SIG-M5 (cell line): Measurements from ENCODE around the gene TECR.
"Not testable (repeated sequence)": the region's sequence is repeated elsewhere in the genome, so short reads cannot be mapped to it uniquely, and the experiment has no call there.

Experiments
- DNase-seq: peaks from one replicate; lab custom pipeline; 2025; lab: John Stamatoyannopoulos, UW

The TECR gene

DNA sequence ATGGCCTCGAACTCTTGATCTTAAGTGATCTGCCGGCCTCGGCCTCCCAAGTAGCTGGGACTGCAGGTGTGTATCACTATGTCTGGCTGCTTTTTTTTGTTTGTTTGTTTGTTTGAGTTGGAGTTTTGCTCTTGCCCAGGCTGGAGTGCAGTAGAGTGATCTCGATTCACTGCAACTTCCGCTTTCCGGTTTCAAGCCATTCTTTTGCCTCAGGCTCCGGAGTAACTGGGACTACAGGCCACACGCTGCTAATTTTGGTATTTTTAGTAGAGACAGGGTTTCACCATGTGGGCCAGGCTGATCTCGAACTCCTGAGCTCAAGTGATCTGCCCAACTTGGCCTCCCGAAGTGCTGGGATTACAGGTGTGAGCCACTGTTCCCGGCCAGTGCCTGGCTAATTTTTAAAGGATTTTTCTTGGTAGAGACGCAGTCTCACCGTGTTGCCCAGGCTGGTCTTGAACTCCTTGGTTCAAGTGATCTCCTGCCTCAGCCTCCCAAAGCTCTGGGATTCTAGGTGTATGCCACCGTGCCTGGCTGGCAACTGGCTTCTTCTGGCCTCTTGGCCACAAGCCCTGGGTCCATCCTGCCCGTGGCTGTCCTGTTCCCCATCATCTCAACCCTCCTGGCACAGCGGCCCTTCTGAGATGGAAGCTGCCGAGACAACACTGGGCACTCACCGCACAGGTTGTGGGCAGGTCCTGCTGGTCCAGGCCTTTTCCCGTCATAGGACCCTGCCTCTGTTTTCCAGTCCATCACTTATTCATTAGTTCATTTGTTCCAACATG, 11.5 kb downstream of the TECR start:
- no peak for DNase-seq

DNA sequence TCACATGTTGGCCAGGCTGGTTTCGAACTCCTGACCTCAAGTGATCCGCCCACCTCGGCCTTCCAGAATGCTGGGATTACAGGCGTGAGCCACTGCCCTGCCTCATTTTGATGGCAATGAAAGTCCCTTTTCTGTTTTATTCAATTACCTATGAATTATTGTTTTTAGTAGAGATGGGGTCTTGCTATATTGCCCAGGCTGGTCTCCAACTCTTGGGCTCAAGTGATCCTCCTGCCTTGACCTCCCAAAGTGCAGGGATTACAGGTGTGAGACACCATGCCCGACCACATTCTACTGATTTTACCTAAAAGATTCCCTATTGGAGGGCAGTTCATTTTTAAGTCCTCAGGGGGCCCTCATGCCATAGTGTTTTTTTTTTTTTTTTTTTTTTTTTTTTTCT, 12.6 kb downstream of the TECR start:
- DNase-seq, result not testable (repeated sequence)

DNA sequence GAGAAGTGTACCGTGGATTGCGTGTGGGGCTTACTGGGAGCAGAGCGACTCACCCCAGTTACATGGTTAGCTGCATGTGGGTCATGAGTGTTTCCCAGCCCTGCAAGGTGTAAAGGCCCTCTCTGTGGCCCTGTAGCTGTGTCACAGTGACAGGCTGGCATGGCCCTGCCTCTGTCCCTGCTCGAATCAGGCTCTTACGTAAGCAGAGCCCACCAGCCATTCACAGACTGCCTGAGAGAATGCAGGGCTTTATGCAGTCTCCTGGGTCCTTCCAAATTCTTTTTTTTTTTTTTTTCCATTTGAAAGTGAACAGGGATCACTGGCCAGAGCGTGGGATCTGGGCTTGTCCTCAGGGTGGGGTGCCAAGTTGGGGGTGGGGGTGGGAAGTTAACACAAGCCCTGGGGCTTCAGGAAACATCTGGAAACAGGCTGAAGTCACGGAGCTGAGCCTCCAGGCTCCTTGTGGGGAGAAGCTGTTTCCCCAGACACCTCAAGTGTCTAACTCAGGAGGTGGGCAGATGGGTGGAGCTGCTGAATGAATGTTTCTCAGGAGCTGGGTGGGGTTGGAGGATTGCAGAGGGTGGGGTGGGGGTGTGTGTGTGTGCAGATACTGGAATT, 13.4 kb downstream of the TECR start:
- DNase-seq, result no peak

GRCh38 chr19:14544047-14544446, 14.7 kb downstream of the TECR start:
- no peak for DNase-seq

DNA sequence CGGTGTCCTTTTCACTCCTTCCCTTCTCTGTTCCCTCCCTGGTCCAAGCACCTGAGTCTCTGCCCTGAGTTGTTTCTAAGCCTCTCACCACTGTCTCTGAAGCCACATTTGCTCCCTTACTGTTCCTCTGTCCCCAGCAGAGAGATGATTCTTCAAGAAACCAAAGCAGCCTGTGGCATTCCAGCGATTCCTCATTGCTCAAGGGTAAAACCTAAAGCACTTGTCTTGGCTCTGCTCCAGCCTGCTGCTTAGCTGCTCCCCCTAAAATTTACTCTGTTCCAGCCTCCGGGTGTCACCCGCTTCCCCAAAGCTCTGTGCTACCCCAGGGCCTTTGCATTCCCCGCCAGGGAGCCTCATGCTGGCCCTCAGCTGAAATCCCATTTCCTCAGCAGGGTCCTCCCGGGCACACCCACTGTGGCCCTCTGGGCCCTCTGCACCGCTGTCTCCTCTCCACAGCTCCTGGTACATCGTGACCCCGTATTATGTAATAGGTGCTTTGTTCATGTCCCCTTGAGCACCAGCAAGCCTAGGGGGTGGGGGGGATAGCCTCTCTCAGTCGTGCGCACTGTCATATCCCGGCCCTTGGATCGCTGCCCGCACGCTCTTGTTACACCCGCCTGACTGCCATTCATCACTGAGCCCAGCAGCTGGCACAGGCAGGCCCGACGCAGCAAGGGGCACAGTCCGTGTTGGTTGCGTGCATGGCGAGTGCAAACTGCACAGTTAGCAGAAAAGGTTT, 15.8 kb downstream of the TECR start:
- DNase-seq, result no peak

- no peak for DNase-seq
These were observed 16.3 kb downstream of the TECR start for GRCh38 chr19:14545716-14546082.

DNA sequence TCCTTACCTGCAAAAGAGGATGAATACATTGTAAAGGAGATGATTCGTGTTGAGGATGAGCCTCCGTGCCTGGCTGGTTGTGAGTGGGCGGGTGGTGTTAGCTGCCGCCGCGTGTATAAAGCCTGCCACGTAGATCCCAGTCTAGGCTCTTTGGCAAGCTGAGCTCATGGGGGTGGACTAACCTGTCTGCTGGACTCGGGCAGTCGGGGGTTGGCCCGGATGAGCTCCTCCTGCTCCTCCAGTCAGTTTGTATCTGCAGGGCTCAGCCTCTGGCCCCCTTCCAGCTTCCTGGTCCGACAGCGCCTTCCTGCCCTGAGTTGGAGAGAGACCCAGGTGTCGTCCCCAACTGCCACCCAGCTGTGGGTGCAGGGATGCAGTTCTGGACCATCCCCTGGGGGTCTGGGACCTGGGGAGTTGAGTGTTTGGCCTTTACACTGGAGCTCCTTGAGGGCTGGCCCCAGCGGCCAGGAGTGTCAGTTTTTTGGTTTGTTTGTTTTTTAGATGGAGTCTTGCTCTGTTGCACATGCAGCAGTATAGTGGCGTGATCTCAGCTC, 20.9 kb downstream of the TECR start:
- no peak for DNase-seq

GRCh38 chr19:14551134-14552005, 22.0 kb downstream of the TECR start:
- peak; percentile 63 for DNase-seq

GRCh38 chr19:14552006-14552360, 22.6 kb downstream of the TECR start:
- not testable (repeated sequence) for DNase-seq

GRCh38 chr19:14553042-14553938, 23.9 kb downstream of the TECR start:
- DNase-seq, result no peak

DNA sequence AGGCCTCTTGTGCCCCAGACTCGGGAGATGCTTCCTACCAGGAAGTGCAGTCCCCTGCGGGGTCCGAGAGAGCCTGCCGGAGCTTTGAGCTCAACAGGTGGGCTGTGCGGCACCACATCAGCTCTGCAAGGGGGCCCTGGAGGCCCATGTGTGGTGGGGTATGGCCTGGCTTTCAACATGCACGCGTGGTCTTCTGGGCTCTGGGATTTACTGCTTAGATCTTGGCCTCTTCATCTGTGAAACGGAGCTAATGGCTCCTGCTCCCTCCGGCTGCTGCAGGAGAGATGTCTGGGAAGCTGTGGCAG, 24.5 kb downstream of the TECR start:
- DNase-seq, result no peak

- no peak for DNase-seq
These were observed 25.0 kb downstream of the TECR start for GRCh38 chr19:14554382-14554812.

DNA sequence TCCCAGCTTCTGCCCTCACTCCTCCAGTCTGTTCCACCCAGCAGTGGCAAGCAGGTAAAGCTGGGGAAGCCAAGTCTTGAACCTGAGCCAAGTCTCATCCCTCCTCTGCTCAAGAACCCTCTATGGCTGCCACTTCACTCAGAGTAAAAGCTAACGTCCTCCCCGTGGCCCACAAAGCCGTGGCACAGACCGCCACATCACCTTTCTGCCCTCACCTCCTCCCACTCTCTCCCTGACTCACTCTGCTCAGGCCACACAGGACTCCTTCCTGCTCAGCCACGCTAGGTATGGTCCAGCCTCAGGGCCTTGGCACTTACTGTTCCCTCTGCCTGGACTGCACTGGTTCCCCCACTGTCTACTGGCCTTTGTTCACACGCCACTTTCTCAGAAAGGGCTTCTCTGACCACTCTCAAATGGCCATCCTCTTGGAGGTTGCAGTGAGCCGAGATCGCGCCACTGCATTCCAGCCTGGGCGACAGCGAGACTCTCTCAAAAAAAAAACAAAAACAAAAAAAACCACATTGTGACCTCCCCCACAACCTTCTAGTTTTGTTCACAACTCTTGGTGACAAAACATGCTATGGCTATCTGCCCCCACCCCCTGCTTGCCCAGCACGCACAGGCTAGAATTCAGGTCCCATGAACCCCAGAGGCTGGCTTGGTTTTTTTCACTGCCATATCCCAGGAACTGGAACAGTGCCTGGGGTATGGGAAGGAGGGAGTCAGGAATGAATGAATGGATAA, 26.7 kb downstream of the TECR start:
- no peak for DNase-seq

DNA sequence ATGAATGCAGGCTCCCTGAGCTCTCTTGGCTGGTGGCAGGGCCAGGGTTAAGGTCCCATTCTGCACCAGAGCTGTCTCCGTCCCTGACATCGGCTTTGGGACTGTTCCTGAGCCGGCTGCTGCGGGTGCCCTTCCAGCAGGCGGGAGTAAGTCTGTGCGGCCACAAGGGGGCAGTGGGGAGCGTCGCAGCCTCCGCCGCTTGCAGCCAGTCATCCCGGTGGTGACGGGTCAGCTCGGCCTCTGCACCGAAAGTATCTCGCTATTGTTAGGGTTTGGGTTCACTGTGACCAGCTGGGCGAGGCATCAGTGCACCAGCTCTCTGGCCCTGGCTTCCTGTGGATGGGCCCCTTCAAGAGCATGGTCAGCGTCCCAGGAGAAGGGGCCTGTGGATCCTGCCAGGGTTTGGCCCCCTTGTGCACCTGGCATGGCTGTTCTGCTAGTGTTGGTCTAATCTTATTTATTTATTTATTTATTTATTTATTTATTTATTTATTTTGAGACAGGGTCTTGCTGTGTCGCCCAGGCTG, 27.3 kb downstream of the TECR start:
- no peak for DNase-seq

DNA sequence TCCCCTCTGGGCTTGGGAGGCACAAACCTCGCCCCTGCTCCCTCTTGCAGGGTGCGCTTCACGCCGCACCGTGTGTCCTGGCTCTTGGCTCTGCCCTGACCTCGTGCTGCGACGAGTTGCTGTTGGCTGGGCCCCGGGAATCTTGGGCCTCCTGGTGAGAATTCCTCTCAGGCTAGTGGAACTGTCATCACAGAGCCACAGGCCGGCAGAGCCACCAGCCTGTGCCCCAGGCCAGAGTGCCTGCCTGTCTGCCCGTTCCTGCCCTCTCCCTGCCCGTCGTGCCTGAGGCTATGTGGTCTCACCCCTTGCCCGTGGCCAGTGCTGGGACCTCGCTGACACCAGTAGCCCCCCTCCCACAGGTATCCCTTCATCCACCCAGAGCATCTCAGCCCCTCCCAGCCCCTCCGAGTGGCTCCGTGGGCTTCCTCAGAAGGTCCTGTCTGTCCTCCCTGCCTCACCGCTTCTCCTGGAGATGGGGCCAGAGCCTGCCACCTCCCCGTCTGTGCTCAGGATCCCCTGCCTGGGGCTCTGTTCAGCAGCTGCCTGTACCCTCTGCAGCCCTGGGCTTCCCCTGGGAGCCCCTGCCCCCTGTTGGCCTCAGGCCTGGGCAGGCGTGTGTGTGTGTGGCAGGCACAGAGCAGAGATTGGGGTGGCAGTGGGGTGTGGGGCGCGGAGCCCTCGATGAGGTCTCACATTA, 29.1 kb downstream of the TECR start:
- DNase-seq, result no peak

GRCh38 chr19:14559916-14560775, 30.8 kb downstream of the TECR start:
- DNase-seq, result no peak

DNA sequence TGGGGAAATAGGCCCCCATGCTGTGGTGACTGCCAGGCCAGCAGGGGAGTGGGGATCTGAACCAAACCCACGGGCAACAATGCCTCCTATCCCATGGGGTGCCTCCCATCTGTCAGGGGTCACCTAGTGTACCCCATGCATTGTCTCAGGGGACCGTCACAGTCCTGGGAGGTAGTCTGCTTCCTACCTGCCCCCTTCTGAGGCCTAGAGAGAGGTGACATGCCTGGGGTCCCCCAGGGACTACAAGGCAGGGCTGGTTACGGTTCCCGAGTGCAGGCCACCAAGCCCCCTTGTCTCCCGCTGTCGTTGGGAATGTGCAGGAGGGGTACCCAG, 31.3 kb downstream of the TECR start:
- DNase-seq, result no peak

DNA sequence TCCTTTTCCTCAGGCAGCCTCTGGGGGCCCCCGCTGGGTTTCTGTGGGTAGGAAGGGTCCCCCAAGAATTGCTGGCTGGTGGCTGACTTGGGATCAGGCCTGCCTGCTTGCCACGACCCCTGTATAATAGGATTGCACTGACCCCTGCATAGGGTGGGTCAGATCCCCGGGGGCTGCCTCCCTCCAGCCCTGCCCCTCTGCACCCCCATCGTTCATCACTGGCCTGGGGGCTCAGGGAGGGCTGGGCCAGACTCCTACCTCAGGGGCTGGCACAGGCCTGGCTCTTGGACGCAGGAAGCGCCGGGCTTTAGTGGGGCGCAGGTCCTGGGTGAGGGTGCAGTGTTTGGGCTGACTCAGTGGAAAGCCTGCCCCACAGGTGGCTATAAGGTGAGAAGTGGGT, 31.9 kb downstream of the TECR start:
- DNase-seq, result no peak
